Keratinocyte (primary cell): ENCODE results near the gene DBF4B. TPM values are rescaled to one million over a fixed set of nuclear protein-coding genes. Genes with fewer than 3 reads are reported as not detected.

ENCODE experiments used
- DNase-seq: peaks from one replicate; pipeline ENCODE4 v3.0.0-alpha.2; 2011; ENCODE audit warnings: low read depth, missing footprints, low spot score
- FAIRE-seq: peaks from 2 replicates; lab custom pipeline; 2011; peaks lifted over from hg19 to GRCh38; lab: Jason Lieb, UNC
- H2AFZ ChIP-seq: 2 replicates; pipeline ENCODE4 v1.6.0; 2012; ENCODE audit warnings: low read length, control low read depth, inconsistent platforms; ENCODE audit not compliant: control insufficient read depth
- H3K27ac ChIP-seq: 2 replicates; pipeline ENCODE4 v1.5.1; 2011; ENCODE audit warnings: low read length; ENCODE audit not compliant: control insufficient read depth, insufficient read depth
- H3K27me3 ChIP-seq: 3 replicates; pipeline ENCODE4 v1.6.0; 2011; ENCODE audit warnings: low read length; ENCODE audit not compliant: control insufficient read depth, insufficient read depth; ENCODE audit errors: extremely low read depth
- H3K36me3 ChIP-seq, 2 experiments: 2 replicates in 1 of 2; 3 replicates in 1 of 2; pipeline ENCODE4 v1.5.1; 2011; ENCODE audit warnings: low read length in 2 of 2, mild to moderate bottlenecking in 1 of 2; ENCODE audit not compliant: control insufficient read depth in 2 of 2, insufficient read depth in 2 of 2; ENCODE audit errors: extremely low read depth in 1 of 2
- H3K4me1 ChIP-seq: 3 replicates; pipeline ENCODE4 v1.5.1; 2011; ENCODE audit warnings: low read length; ENCODE audit not compliant: control insufficient read depth, insufficient read depth; ENCODE audit errors: extremely low read depth
- H3K4me2 ChIP-seq: 3 replicates; pipeline ENCODE4 v1.6.0; 2011; ENCODE audit warnings: low read depth, low read length; ENCODE audit not compliant: control insufficient read depth, insufficient read depth; ENCODE audit errors: extremely low read depth
- H3K4me3 ChIP-seq, 3 experiments: fragments of 200-600 bp in 1 of 3; sonication (generic) in 1 of 3; 2 replicates in 2 of 3; 3 replicates in 1 of 3; pipeline ENCODE4 v1.5.1; 2011 to 2016; ENCODE audit warnings: low read length in 3 of 3, mild to moderate bottlenecking in 3 of 3, control low read depth in 2 of 3, inconsistent platforms in 1 of 3, low read depth in 1 of 3, mixed read lengths in 1 of 3, mixed run types in 1 of 3, moderate library complexity in 1 of 3; ENCODE audit not compliant: control insufficient read depth in 2 of 3, insufficient read depth in 2 of 3; ENCODE audit errors: extremely low read depth in 1 of 3
- H3K79me2 ChIP-seq: 2 replicates; pipeline ENCODE4 v1.6.0; 2012; ENCODE audit warnings: low read length; ENCODE audit not compliant: control insufficient read depth, insufficient read depth
- H3K9ac ChIP-seq: 3 replicates; pipeline ENCODE4 v1.6.0; 2011; ENCODE audit warnings: low read length; ENCODE audit not compliant: control insufficient read depth, insufficient read depth; ENCODE audit errors: extremely low read depth
- H3K9me1 ChIP-seq: 3 replicates; pipeline ENCODE4 v1.6.0; 2011; ENCODE audit warnings: low read length; ENCODE audit not compliant: control insufficient read depth, insufficient read depth; ENCODE audit errors: extremely low read depth
- H3K9me3 ChIP-seq: 2 replicates; pipeline ENCODE4 v1.5.1; 2012; ENCODE audit warnings: low read depth, low read length; ENCODE audit not compliant: control insufficient read depth
- H4K20me1 ChIP-seq: 3 replicates; pipeline ENCODE4 v1.6.0; 2011; ENCODE audit warnings: low read length; ENCODE audit not compliant: control insufficient read depth, insufficient read depth; ENCODE audit errors: extremely low read depth
- CTCF ChIP-seq, 3 experiments: IDR thresholded peaks in 1 of 3; conservative IDR thresholded peaks in 1 of 3; optimal IDR thresholded peaks in 1 of 3; 2 replicates in 2 of 3; 3 replicates in 1 of 3; pipeline versions ENCODE3 to v1.5.1; 2011; ENCODE audit warnings: low read length in 3 of 3, mild to moderate bottlenecking in 3 of 3, moderate library complexity in 2 of 3, control low read depth in 1 of 3, inconsistent platforms in 1 of 3; ENCODE audit not compliant: insufficient read depth in 2 of 3; ENCODE audit errors: extremely low read depth in 1 of 3
- EZH2 ChIP-seq: IDR thresholded peaks from one replicate; pipeline ENCODE4 v1.6.1; 2012; ENCODE audit warnings: inconsistent platforms, mild to moderate bottlenecking, low read length, moderate library complexity
- dilution Hi-C: fragments of 300-500 bp; cut with MboI; formaldehyde crosslinking; loops from one replicate; pipeline ENCODE4 v1.7.0; 2020; ENCODE audit warnings: low sequenced_read_pairs; ENCODE audit not compliant: extremely low pct_ligation_motif_present
- polyA plus RNA-seq, 5 experiments: library from polyadenylated mRNA; depleted of rRNA in 3 of 5; stranded (reverse) in 3 of 5; stranded (forward) in 1 of 5; unstranded in 1 of 5; fragments of >200 nt; gene quantifications; 1 replicate in 1 of 5; 2 replicates in 3 of 5; 3 replicates in 1 of 5; pipeline versions ENCODE4 v1.2.1 to v1.2.3, GENCODE V29; 2011 to 2012; ENCODE audit warnings: missing spikeins in 2 of 5, low read depth in 1 of 5, low replicate concordance in 1 of 5

The DBF4B gene
- polyA plus RNA-seq, 1 donor (not counting 4 experiments of a cell fraction or from before 2014, with no cell fraction given): 4.0 TPM

- Histone ChIP-seq H3K4me3 (no peak overlapping the region), H4K20me1 (no peaks in the 10 kb centered on the region), H3K9ac (no peak overlapping the region), H2AFZ (no peak overlapping the region), H3K4me2 (no peak overlapping the region), H3K36me3 (no peaks in the 10 kb centered on the region), H3K27ac (no peak overlapping the region), H3K4me1 (no peaks in the 10 kb centered on the region), H3K9me1 (no peaks in the 10 kb centered on the region), H3K9me3 (no peaks in the 10 kb centered on the region), H3K79me2 (no peaks in the 10 kb centered on the region), H3K27me3 (peaks cover 12% of the 10 kb centered on the region)
- FAIRE-seq (no peak), DNase-seq (no peak)
- dilution Hi-C loops: no loop called here
- TF ChIP-seq EZH2: no peak
- TF ChIP-seq CTCF (optimal IDR thresholded peaks at IDR 0.05 in 1 of 3, IDR thresholded peaks at IDR 0.05 in 1 of 3, conservative IDR thresholded peaks at IDR 0.05 in 1 of 3; ENCODE audit: extremely low read depth in 1 of 3, insufficient read depth in 2 of 3, low read length in 3 of 3): no peak
Measured at GRCh38 chr17:44769230-44769629, 60.8 kb downstream of the DBF4B start.

- no peak overlapping the region for H3K9ac ChIP-seq
- no peak overlapping the region for H3K4me3 ChIP-seq
- H3K36me3 ChIP-seq: no peaks in the 10 kb centered on the region
- H3K9me3 ChIP-seq: no peaks in the 10 kb centered on the region
- no peaks in the 10 kb centered on the region for H3K9me1 ChIP-seq
- no peak for TF ChIP-seq EZH2
- TF ChIP-seq CTCF (optimal IDR thresholded peaks at IDR 0.05 in 1 of 3, IDR thresholded peaks at IDR 0.05 in 1 of 3, conservative IDR thresholded peaks at IDR 0.05 in 1 of 3; ENCODE audit: extremely low read depth in 1 of 3, insufficient read depth in 2 of 3, low read length in 3 of 3): no peak
- no peak overlapping the region for H3K27ac ChIP-seq
- DNase-seq (no peak), FAIRE-seq (no peak)
- H4K20me1 ChIP-seq: no peaks in the 10 kb centered on the region
- dilution Hi-C loops: no loop called here
- H3K4me2 ChIP-seq: no peak overlapping the region
- H3K4me1 ChIP-seq: peaks cover 3% of the 10 kb centered on the region
- peaks cover 15% of the 10 kb centered on the region for H3K27me3 ChIP-seq
- no peak overlapping the region for H2AFZ ChIP-seq
- no peaks in the 10 kb centered on the region for H3K79me2 ChIP-seq
Measured at GRCh38 chr17:44769647-44770084, 61.2 kb downstream of the DBF4B start.
